ENCODE data around the gene PRKN. TPM values are rescaled to one million over a fixed set of nuclear protein-coding genes. Genes with fewer than 3 reads are reported as not detected.

PRKN gene
- total and polyA plus RNA-seq, 9 donors, result 3.0 to 15.0 (median 9.2) TPM

- no peak overlapping the region for H3K27ac ChIP-seq
- WGBS, 3 donors, result 91 to 94% (median 94%) methylated on average over 7 of the region's 7 CpGs
- no peak overlapping the region for H3K4me3 ChIP-seq
- DNase-seq, result no peak
- TF ChIP-seq, protein P1, sequence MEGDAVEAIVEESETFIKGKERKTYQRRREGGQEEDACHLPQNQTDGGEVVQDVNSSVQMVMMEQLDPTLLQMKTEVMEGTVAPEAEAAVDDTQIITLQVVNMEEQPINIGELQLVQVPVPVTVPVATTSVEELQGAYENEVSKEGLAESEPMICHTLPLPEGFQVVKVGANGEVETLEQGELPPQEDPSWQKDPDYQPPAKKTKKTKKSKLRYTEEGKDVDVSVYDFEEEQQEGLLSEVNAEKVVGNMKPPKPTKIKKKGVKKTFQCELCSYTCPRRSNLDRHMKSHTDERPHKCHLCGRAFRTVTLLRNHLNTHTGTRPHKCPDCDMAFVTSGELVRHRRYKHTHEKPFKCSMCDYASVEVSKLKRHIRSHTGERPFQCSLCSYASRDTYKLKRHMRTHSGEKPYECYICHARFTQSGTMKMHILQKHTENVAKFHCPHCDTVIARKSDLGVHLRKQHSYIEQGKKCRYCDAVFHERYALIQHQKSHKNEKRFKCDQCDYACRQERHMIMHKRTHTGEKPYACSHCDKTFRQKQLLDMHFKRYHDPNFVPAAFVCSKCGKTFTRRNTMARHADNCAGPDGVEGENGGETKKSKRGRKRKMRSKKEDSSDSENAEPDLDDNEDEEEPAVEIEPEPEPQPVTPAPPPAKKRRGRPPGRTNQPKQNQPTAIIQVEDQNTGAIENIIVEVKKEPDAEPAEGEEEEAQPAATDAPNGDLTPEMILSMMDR (IDR thresholded peaks at IDR 0.05), result no peak
- TF ChIP-seq EP300 (IDR thresholded peaks at IDR 0.05) (no peak), POLR2A (IDR thresholded peaks at IDR 0.05) (no peak)
- no peaks in the 10 kb centered on the region for H3K4me1 ChIP-seq (ENCODE audit: insufficient read depth)
- intact Hi-C loops (cut with DNase I), result no loop called here
- H3K36me3 ChIP-seq, result no peaks in the 10 kb centered on the region
- no peaks in the 10 kb centered on the region for H3K9me3 ChIP-seq
- no peaks in the 10 kb centered on the region for H3K27me3 ChIP-seq
Measured at GRCh38 chr6:161772176-161772575, 955.4 kb downstream of the PRKN start.

DNA sequence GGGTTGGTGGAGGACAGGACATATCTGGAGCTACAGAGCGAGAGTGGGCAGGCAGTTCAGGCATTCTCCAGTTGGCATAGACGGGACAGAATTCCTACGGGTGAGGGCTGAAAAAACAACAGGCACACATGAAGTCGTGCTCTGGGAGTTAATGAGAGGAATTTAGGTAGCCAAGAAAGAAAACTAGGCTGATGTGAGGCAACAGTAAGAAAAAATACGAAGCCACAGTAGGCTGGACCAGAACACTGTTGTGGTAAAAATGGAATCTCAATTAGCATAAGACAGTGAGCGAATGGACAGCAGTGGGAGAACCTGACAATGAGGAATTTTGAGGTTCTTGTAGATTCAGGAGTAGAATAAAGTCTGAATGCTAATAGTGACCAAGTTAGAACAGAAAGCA lies 965.6 kb downstream of the PRKN start:
- H3K27me3 ChIP-seq, result no peaks in the 10 kb centered on the region
- 86 to 90% (median 88%) methylated on average over 6 of the region's 6 CpGs for WGBS, 3 donors

GRCh38 chr6:161755080-161755479 lies 972.5 kb downstream of the PRKN start:
- no peak for TF ChIP-seq EP300 (IDR thresholded peaks at IDR 0.05)
- no peak for TF ChIP-seq POLR2A (IDR thresholded peaks at IDR 0.05)
- TF ChIP-seq, protein P1 (IDR thresholded peaks at IDR 0.05), result no peak
- Histone ChIP-seq H3K9me3 (no peaks in the 10 kb centered on the region), H3K4me1 (ENCODE audit: insufficient read depth) (no peaks in the 10 kb centered on the region), H3K27ac (no peak overlapping the region), H3K27me3 (no peaks in the 10 kb centered on the region), H3K4me3 (no peak overlapping the region), H3K36me3 (no peaks in the 10 kb centered on the region)
- DNase-seq, result no peak
- intact Hi-C loops (cut with DNase I), result no loop called here
- WGBS, 3 donors, result 69 to 73% (median 71%) methylated on average over 5 of the region's 5 CpGs

More for the DNA sequence above, 965.6 kb downstream of the PRKN start:
- no peaks in the 10 kb centered on the region for H3K36me3 ChIP-seq
- DNase-seq, result no peak
- H3K4me3 ChIP-seq, result no peak overlapping the region
- no peak overlapping the region for H3K27ac ChIP-seq
- H3K9me3 ChIP-seq, result no peaks in the 10 kb centered on the region
- intact Hi-C loops (cut with DNase I), result no loop called here
- TF ChIP-seq, protein P1 (IDR thresholded peaks at IDR 0.05), result no peak
- no peak for TF ChIP-seq POLR2A (IDR thresholded peaks at IDR 0.05)
- no peak for TF ChIP-seq EP300 (IDR thresholded peaks at IDR 0.05)
- H3K4me1 ChIP-seq (ENCODE audit: insufficient read depth), result no peaks in the 10 kb centered on the region

DNA sequence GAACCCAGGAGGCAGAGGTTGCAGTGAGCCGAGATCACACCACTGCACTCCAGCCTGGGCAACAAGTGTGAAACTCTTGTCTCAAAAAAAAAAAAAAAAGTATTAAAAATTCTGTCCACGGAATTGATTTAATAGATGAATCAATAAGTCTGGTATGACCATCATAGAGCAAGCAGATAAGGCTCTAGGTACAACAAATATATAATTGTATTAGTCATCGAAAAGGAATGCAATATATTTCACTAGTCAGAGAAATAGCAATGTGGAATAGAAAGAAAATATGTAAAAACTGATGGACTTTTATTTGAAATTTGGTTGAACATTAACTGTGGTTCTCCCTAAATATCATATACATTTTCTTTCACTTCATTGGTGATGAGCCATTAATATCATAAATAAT lies 976.9 kb downstream of the PRKN start:
- Histone ChIP-seq H3K27me3 (no peaks in the 10 kb centered on the region), H3K9me3 (no peaks in the 10 kb centered on the region), H3K4me1 (ENCODE audit: insufficient read depth) (no peaks in the 10 kb centered on the region), H3K27ac (no peak overlapping the region), H3K4me3 (no peak overlapping the region), H3K36me3 (no peaks in the 10 kb centered on the region)
- intact Hi-C loops (cut with DNase I), result no loop called here
- WGBS, 3 donors, result 84 to 87% (median 85%) methylated on average over 3 of the region's 3 CpGs
- no peak for DNase-seq
- no peak for TF ChIP-seq EP300 (IDR thresholded peaks at IDR 0.05)
- TF ChIP-seq, protein P1 (IDR thresholded peaks at IDR 0.05), result no peak
- TF ChIP-seq POLR2A (IDR thresholded peaks at IDR 0.05), result no peak
